ENCODE data around the gene SLC16A3. TPM values are rescaled to one million over a fixed set of nuclear protein-coding genes. Genes with fewer than 3 reads are reported as not detected.

Gene SLC16A3
- polyA plus RNA-seq, 1 of the 3 experiments (the other 2 are of a cell fraction), result 70.7 TPM

DNA sequence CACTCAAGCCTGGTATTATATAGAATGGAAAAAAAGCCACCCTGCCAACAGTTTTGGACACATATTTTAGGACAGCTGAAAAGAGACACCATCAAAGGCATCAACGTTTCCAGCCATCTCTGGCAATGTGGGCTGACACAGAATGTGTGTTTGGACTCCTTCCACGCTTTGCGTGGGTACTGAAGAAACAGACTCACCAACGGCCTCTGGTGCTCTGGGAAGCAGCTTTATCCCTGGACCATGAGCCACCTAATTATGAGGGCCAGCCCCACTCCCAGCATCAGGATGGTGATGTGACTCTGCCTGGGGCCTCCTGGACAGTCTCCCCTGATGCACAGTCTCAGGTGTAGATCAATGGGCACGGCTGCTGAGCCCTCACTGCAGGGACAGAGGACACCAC is 44.1 kb upstream of the SLC16A3 start:
- Histone ChIP-seq H3F3A (replicated peaks; ENCODE audit: insufficient read depth) (no peaks in the 10 kb centered on the region), H3K4me2 (no peak overlapping the region), H3K79me2 (ENCODE audit: insufficient read depth) (no peaks in the 10 kb centered on the region), H3K27ac (ENCODE audit: low read depth in 2 of 2, low read length in 1 of 2) (no peak overlapping the region), H3K9me3 (no peaks in the 10 kb centered on the region), H3K9me2 (no peaks in the 10 kb centered on the region), H3K4me3 (ENCODE audit: low read depth in 2 of 2, low read length in 1 of 2) (no peak overlapping the region), H4K20me1 (ENCODE audit: insufficient read depth) (no peaks in the 10 kb centered on the region), H3K9ac (no peak overlapping the region), H3K4me1 (ENCODE audit: control insufficient read depth in 1 of 2, insufficient read depth in 2 of 2, low read depth in 1 of 2, low read length in 1 of 2) (no peaks in the 10 kb centered on the region; a peak in 1 of 4 replicates), H3K36me3 (replicated peaks in 1 of 2; ENCODE audit: control insufficient read depth in 1 of 2, insufficient read depth in 2 of 2, low read length in 1 of 2) (peaks cover 22 to 38% of the 10 kb centered on the region in 2 experiments), H3K27me3 (ENCODE audit: insufficient read depth) (no peaks in the 10 kb centered on the region), H2AFZ (ENCODE audit: low read depth) (no peak overlapping the region)
- DNase-seq, result no peak
- 90% methylated on average over 5 of the region's 5 CpGs for WGBS (ENCODE audit: low lambda C conversion rate)
- CTCF ChIA-PET, result interaction anchor here (0.9 to 1.2 kb wide), 3 partner anchors 19 to 154 kb away, joined by 3 to 5 read pairs (median 3); no protein-coding TSS in a partner anchor
- TF ChIP-seq MEF2A (IDR thresholded peaks at IDR 0.05; ENCODE audit: borderline replicate concordance, low read depth), result no peak
- TF ChIP-seq TCF12 (IDR thresholded peaks at IDR 0.05), result no peak
- no peak for TF ChIP-seq POLR2AphosphoS5 (IDR thresholded peaks at IDR 0.05; ENCODE audit: low read depth, low read length)
- TF ChIP-seq, protein P1, sequence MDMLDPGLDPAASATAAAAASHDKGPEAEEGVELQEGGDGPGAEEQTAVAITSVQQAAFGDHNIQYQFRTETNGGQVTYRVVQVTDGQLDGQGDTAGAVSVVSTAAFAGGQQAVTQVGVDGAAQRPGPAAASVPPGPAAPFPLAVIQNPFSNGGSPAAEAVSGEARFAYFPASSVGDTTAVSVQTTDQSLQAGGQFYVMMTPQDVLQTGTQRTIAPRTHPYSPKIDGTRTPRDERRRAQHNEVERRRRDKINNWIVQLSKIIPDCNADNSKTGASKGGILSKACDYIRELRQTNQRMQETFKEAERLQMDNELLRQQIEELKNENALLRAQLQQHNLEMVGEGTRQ (IDR thresholded peaks at IDR 0.05; ENCODE audit: borderline replicate concordance, low read depth, low read length), result no peak
- TF ChIP-seq, protein P2, sequence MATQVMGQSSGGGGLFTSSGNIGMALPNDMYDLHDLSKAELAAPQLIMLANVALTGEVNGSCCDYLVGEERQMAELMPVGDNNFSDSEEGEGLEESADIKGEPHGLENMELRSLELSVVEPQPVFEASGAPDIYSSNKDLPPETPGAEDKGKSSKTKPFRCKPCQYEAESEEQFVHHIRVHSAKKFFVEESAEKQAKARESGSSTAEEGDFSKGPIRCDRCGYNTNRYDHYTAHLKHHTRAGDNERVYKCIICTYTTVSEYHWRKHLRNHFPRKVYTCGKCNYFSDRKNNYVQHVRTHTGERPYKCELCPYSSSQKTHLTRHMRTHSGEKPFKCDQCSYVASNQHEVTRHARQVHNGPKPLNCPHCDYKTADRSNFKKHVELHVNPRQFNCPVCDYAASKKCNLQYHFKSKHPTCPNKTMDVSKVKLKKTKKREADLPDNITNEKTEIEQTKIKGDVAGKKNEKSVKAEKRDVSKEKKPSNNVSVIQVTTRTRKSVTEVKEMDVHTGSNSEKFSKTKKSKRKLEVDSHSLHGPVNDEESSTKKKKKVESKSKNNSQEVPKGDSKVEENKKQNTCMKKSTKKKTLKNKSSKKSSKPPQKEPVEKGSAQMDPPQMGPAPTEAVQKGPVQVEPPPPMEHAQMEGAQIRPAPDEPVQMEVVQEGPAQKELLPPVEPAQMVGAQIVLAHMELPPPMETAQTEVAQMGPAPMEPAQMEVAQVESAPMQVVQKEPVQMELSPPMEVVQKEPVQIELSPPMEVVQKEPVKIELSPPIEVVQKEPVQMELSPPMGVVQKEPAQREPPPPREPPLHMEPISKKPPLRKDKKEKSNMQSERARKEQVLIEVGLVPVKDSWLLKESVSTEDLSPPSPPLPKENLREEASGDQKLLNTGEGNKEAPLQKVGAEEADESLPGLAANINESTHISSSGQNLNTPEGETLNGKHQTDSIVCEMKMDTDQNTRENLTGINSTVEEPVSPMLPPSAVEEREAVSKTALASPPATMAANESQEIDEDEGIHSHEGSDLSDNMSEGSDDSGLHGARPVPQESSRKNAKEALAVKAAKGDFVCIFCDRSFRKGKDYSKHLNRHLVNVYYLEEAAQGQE (IDR thresholded peaks at IDR 0.05; ENCODE audit: low read depth, low read length), result no peak
- no peak for TF ChIP-seq YY1 (IDR thresholded peaks at IDR 0.05; ENCODE audit: low read depth)
- no peak for TF ChIP-seq FOSL2 (IDR thresholded peaks at IDR 0.05; ENCODE audit: borderline replicate concordance, low read depth)
- TF ChIP-seq EP300 (IDR thresholded peaks at IDR 0.05; ENCODE audit: borderline replicate concordance in 1 of 2, low read depth in 1 of 2, low read length in 1 of 2), result no peak
- no peak for TF ChIP-seq CHD2 (IDR thresholded peaks at IDR 0.05; ENCODE audit: low read length, partially characterized antibody)
- no peak for TF ChIP-seq ELF1 (IDR thresholded peaks at IDR 0.05)
- no peak for TF ChIP-seq SMC3 (IDR thresholded peaks at IDR 0.05; ENCODE audit: low read depth, low read length)
- TF ChIP-seq NFIC (IDR thresholded peaks at IDR 0.05; ENCODE audit: borderline replicate concordance), result no peak
- TF ChIP-seq, protein P3, sequence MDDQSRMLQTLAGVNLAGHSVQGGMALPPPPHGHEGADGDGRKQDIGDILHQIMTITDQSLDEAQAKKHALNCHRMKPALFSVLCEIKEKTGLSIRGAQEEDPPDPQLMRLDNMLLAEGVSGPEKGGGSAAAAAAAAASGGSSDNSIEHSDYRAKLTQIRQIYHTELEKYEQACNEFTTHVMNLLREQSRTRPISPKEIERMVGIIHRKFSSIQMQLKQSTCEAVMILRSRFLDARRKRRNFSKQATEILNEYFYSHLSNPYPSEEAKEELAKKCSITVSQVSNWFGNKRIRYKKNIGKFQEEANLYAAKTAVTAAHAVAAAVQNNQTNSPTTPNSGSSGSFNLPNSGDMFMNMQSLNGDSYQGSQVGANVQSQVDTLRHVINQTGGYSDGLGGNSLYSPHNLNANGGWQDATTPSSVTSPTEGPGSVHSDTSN (IDR thresholded peaks at IDR 0.05), result no peak
- TF ChIP-seq, protein P4, sequence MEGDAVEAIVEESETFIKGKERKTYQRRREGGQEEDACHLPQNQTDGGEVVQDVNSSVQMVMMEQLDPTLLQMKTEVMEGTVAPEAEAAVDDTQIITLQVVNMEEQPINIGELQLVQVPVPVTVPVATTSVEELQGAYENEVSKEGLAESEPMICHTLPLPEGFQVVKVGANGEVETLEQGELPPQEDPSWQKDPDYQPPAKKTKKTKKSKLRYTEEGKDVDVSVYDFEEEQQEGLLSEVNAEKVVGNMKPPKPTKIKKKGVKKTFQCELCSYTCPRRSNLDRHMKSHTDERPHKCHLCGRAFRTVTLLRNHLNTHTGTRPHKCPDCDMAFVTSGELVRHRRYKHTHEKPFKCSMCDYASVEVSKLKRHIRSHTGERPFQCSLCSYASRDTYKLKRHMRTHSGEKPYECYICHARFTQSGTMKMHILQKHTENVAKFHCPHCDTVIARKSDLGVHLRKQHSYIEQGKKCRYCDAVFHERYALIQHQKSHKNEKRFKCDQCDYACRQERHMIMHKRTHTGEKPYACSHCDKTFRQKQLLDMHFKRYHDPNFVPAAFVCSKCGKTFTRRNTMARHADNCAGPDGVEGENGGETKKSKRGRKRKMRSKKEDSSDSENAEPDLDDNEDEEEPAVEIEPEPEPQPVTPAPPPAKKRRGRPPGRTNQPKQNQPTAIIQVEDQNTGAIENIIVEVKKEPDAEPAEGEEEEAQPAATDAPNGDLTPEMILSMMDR (IDR thresholded peaks at IDR 0.05), result no peak
- TF ChIP-seq MXI1 (IDR thresholded peaks at IDR 0.05; ENCODE audit: low read depth, low read length), result no peak
- TF ChIP-seq FOXJ3 (CRISPR knock-in tag; IDR thresholded peaks at IDR 0.05), result no peak
- TF ChIP-seq, protein P5, sequence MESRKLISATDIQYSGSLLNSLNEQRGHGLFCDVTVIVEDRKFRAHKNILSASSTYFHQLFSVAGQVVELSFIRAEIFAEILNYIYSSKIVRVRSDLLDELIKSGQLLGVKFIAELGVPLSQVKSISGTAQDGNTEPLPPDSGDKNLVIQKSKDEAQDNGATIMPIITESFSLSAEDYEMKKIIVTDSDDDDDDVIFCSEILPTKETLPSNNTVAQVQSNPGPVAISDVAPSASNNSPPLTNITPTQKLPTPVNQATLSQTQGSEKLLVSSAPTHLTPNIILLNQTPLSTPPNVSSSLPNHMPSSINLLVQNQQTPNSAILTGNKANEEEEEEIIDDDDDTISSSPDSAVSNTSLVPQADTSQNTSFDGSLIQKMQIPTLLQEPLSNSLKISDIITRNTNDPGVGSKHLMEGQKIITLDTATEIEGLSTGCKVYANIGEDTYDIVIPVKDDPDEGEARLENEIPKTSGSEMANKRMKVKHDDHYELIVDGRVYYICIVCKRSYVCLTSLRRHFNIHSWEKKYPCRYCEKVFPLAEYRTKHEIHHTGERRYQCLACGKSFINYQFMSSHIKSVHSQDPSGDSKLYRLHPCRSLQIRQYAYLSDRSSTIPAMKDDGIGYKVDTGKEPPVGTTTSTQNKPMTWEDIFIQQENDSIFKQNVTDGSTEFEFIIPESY (IDR thresholded peaks at IDR 0.05; ENCODE audit: borderline replicate concordance, low read depth), result no peak
- TF ChIP-seq NRF1 (IDR thresholded peaks at IDR 0.05; ENCODE audit: low read depth, low read length), result no peak
- POLR2A ChIA-PET, result no interaction called here

Measured in SK-N-SH (cell line).